Hippocampal formation (tissue), 2 donors: Measurements from ENCODE around the gene DIPK1B.

Source experiments
- DNase-seq, 2 donors: peaks; one replicate each; lab custom pipeline; 2025; lab: John Stamatoyannopoulos, UW

DIPK1B gene

GRCh38 chr9:136711751-136712689 is at the start of gene DIPK1B:
TSS of gene DIPK1B (plus strand) at chr9:136712572. CDS start at chr9:136712666, 94 bp downstream.
- no peak for DNase-seq

- no peak for DNase-seq
Measured at GRCh38 chr9:136662656-136663581, 49.5 kb upstream of the DIPK1B start, which contains the start of gene EGFL7. TSS of gene EGFL7 (plus strand) at chr9:136662916. CDS start at chr9:136668283, 5,367 bp downstream.

GRCh38 chr9:136664000-136664915 is 48.1 kb upstream of the DIPK1B start:
- no peak for DNase-seq

GRCh38 chr9:136665111-136665703 is 47.2 kb upstream of the DIPK1B start:
- DNase-seq: no peak

- no peak for DNase-seq
Measured at GRCh38 chr9:136665704-136666371, 46.5 kb upstream of the DIPK1B start.

- no peak for DNase-seq
Measured at GRCh38 chr9:136666372-136667213, 45.8 kb upstream of the DIPK1B start.

- no peak for DNase-seq
Measured at GRCh38 chr9:136667214-136667939, 45.0 kb upstream of the DIPK1B start.

GRCh38 chr9:136667940-136668760 is 44.2 kb upstream of the DIPK1B start:
- no peak for DNase-seq

GRCh38 chr9:136668983-136669790 is 43.2 kb upstream of the DIPK1B start:
- DNase-seq: no peak

GRCh38 chr9:136669791-136670464 is 42.4 kb upstream of the DIPK1B start:
- DNase-seq: no peak

- DNase-seq: no peak
Measured at GRCh38 chr9:136670576-136671253, 41.7 kb upstream of the DIPK1B start.

- DNase-seq: no peak
Measured at GRCh38 chr9:136671254-136671614, 41.1 kb upstream of the DIPK1B start.

GRCh38 chr9:136671646-136672430 is 40.5 kb upstream of the DIPK1B start:
- no peak for DNase-seq

- no peak for DNase-seq
Measured at GRCh38 chr9:136672431-136673087, 39.8 kb upstream of the DIPK1B start.
